WTC11 (cell line): ENCODE measurements around the gene OR2T35. TPM values are rescaled to one million over a fixed set of nuclear protein-coding genes. Genes with fewer than 3 reads are reported as not detected.
A peak's percentile ranks its signal among the peaks of the same experiment; 100 is the strongest.

ENCODE experiments used
- ATAC-seq: fragments of 200-7000 bp; cut with Tn5 transposase; 2 replicates; pipeline ENCODE4 v1.10.0; 2021; ENCODE audit warnings: mild to moderate bottlenecking, moderate library complexity
- CTCF ChIA-PET: fragments of 300-600 bp; sonication (Branson Sonifier 250); formaldehyde crosslinking; loops from one replicate; lab custom pipeline; 2021; ENCODE audit warnings: antibody characterized with exemption; lab: Charles Lee
- POLR2A ChIA-PET: fragments of 350-600 bp; sonication (Branson Sonifier 250); formaldehyde crosslinking; loops from one replicate; lab custom pipeline; 2021; ENCODE audit warnings: antibody characterized with exemption; lab: Charles Lee
- DNase-seq: peaks from one replicate; pipeline ENCODE4 v3.0.0; 2021; ENCODE audit warnings: low spot score
- H3K27ac Mint-ChIP-seq: 2 replicates; pipeline ENCODE4 v1.8.0; 2021; ENCODE audit warnings: mixed read lengths
- H3K27me3 Mint-ChIP-seq: 2 replicates; pipeline ENCODE4 v1.8.0; 2021; ENCODE audit warnings: low read depth, mild to moderate bottlenecking, moderate library complexity, mixed read lengths
- H3K36me3 Mint-ChIP-seq: 2 replicates; pipeline ENCODE4 v1.8.0; 2021; ENCODE audit warnings: mixed read lengths
- H3K4me1 Mint-ChIP-seq: 2 replicates; pipeline ENCODE4 v1.8.0; 2022; ENCODE audit warnings: mixed read lengths
- H3K4me3 Mint-ChIP-seq: 2 replicates; pipeline ENCODE4 v1.8.0; 2021; ENCODE audit warnings: mild to moderate bottlenecking, moderate library complexity, mixed read lengths
- H3K9me3 Mint-ChIP-seq: 2 replicates; pipeline ENCODE4 v1.8.0; 2021; ENCODE audit warnings: mixed read lengths
- CREM ChIP-seq: sonication (generic); formaldehyde crosslinking; IDR thresholded peaks from 2 replicates; pipeline ENCODE4 v1.8.1; 2022; ENCODE audit warnings: mild to moderate bottlenecking, missing genetic modification reagents, moderate library complexity
- E2F4 ChIP-seq: sonication (generic); formaldehyde crosslinking; IDR thresholded peaks from 2 replicates; pipeline ENCODE4 v1.8.1; 2022; ENCODE audit warnings: low read depth, mild to moderate bottlenecking, moderate library complexity, missing genetic modification reagents, borderline replicate concordance
- EMX1 ChIP-seq: fragments of 250-450 bp; sonication (Bioruptor Pico); IDR thresholded peaks from 2 replicates; pipeline ENCODE4 v1.8.0; 2021; ENCODE audit warnings: mild to moderate bottlenecking
- ESRRA ChIP-seq: sonication (generic); formaldehyde crosslinking; IDR thresholded peaks from 2 replicates; pipeline ENCODE4 v1.8.1; 2022; ENCODE audit warnings: mild to moderate bottlenecking, missing genetic modification reagents, borderline replicate concordance
- HMGA2 ChIP-seq: fragments of 250-450 bp; sonication (Bioruptor Pico); IDR thresholded peaks from 2 replicates; pipeline ENCODE4 v1.4.0; 2021; ENCODE audit warnings: mild to moderate bottlenecking, moderate library complexity
- IRF2 ChIP-seq: sonication (generic); formaldehyde crosslinking; IDR thresholded peaks from 2 replicates; pipeline ENCODE4 v1.8.0; 2022; ENCODE audit warnings: low read depth, missing genetic modification reagents, borderline replicate concordance
- KAT7 ChIP-seq: sonication (generic); formaldehyde crosslinking; IDR thresholded peaks from 2 replicates; pipeline ENCODE4 v1.8.1; 2023; ENCODE audit warnings: missing genetic modification reagents, mild to moderate bottlenecking, borderline replicate concordance
- OVOL2 ChIP-seq: fragments of 250-450 bp; sonication (Bioruptor Pico); IDR thresholded peaks from 2 replicates; pipeline ENCODE4 v1.9.0; 2021; ENCODE audit warnings: mild to moderate bottlenecking, borderline replicate concordance
- PREB ChIP-seq: sonication (generic); formaldehyde crosslinking; IDR thresholded peaks from 2 replicates; pipeline ENCODE4 v1.8.1; 2022; ENCODE audit warnings: mild to moderate bottlenecking, missing genetic modification reagents, moderate library complexity, borderline replicate concordance
- SOX15 ChIP-seq: fragments of 250-450 bp; sonication (Bioruptor Pico); IDR thresholded peaks from 2 replicates; pipeline ENCODE4 v1.9.0; 2021; ENCODE audit warnings: mild to moderate bottlenecking
- USF2 ChIP-seq: sonication (generic); formaldehyde crosslinking; IDR thresholded peaks from 2 replicates; pipeline ENCODE4 v1.8.1; 2023; ENCODE audit warnings: mild to moderate bottlenecking, missing genetic modification reagents, moderate library complexity
- ZBTB21 ChIP-seq: sonication (generic); formaldehyde crosslinking; IDR thresholded peaks from 2 replicates; pipeline ENCODE4 v1.8.1; 2023; ENCODE audit warnings: mild to moderate bottlenecking, missing genetic modification reagents, borderline replicate concordance
- ZNF121 ChIP-seq: sonication (generic); formaldehyde crosslinking; IDR thresholded peaks from 2 replicates; pipeline ENCODE4 v1.8.0; 2023; ENCODE audit warnings: missing genetic modification reagents
- ZNF263 ChIP-seq: sonication (generic); formaldehyde crosslinking; IDR thresholded peaks from 2 replicates; pipeline ENCODE4 v1.8.1; 2022; ENCODE audit warnings: low read depth, mild to moderate bottlenecking, moderate library complexity, missing genetic modification reagents
- ZNF671 ChIP-seq: fragments of 250-450 bp; sonication (Bioruptor Pico); IDR thresholded peaks from 2 replicates; pipeline ENCODE4 v1.8.0; 2021; ENCODE audit warnings: mild to moderate bottlenecking
- ZSCAN18 ChIP-seq: fragments of 250-450 bp; sonication (Bioruptor Pico); IDR thresholded peaks from 2 replicates; pipeline ENCODE4 v2.1.2; 2022; ENCODE audit warnings: mild to moderate bottlenecking, moderate library complexity
- total RNA-seq: library from RNA; stranded (reverse); gene quantifications from 3 replicates; pipeline ENCODE4 v1.2.3, GENCODE V29; 2021
- TF ChIP-seq, protein P1 (sequence below): sonication (generic); formaldehyde crosslinking; IDR thresholded peaks from 2 replicates; pipeline ENCODE4 v1.8.0; 2022; ENCODE audit warnings: mild to moderate bottlenecking, missing genetic modification reagents

The OR2T35 gene
- total RNA-seq, 1 experiment from 2014 or later, result not detected

DNA sequence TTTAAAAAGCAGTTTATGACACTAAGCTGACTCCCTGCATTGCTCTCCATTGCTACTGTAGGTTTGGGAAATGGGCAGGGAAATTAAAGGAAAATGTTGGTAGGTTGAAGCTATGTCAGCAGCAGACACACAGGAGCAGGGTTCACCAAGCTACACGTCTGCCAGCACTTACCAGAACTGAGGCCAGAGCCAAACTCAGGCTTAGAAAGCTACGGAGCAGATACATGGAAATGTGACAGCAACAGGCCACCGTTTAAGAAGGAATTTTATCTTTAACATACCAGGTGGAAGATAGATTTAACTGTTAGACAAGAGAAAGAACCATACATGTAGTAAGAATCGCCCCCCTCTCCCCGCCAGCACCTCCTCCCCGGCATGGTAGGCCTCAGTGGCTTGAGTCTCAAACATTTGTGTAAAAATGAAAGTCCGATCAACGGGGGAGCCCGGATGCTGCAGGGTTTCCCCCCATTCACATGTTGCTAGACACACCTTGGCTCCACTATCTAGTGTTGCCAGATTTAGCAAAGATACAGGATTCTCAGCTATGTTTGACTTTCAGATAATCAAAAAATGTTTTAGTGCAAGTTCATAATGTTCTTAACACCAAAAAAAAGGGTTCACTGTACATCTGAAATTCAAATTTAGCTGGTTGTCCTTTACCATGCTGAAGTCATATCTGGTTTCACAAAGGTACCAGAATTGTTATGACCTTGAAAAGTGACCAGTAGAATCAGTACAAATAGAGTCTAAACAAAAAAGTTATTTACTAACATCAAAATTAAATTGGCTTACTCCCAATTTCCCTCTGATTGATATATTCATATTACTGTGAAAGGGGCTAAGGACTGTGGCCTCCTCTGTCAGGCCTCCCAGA lies 16.9 kb downstream of the OR2T35 start:
- no peak for DNase-seq
- no peak for ATAC-seq
- H3K4me1 Mint-ChIP-seq, result no peaks in the 10 kb centered on the region
- H3K9me3 Mint-ChIP-seq, result peaks cover 1% of the 10 kb centered on the region
- ChIA-PET POLR2A (no interaction called here), CTCF (no interaction called here)
- no peak for TF ChIP-seq OVOL2 (CRISPR knock-in tag)
- TF ChIP-seq, protein P1, sequence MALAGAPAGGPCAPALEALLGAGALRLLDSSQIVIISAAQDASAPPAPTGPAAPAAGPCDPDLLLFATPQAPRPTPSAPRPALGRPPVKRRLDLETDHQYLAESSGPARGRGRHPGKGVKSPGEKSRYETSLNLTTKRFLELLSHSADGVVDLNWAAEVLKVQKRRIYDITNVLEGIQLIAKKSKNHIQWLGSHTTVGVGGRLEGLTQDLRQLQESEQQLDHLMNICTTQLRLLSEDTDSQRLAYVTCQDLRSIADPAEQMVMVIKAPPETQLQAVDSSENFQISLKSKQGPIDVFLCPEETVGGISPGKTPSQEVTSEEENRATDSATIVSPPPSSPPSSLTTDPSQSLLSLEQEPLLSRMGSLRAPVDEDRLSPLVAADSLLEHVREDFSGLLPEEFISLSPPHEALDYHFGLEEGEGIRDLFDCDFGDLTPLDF (CRISPR knock-in tag), result no peak
- no peak overlapping the region for H3K27ac Mint-ChIP-seq
- H3K4me3 Mint-ChIP-seq, result no peak overlapping the region
- peaks cover 13% of the 10 kb centered on the region for H3K27me3 Mint-ChIP-seq
- H3K36me3 Mint-ChIP-seq, result peaks cover 43% of the 10 kb centered on the region

DNA sequence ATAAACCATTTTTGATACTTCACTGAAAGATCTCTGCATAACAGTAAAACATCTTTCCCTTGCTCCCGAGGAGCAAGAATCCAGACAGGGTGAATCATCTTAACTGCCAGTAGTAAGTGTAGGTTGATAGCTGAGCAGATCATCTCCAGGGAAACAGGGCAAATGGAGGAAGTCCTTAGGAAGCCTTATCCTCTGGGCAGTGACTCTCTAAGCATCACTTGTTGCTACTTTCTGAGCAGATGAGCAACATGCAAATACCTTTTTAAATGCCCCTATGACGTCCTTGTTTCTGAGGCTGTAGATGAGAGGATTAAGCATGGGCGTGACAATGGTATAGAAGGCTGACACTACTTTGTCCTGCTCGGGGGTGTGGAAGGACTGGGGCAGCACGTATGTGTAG lies 19.1 kb downstream of the OR2T35 start:
- no peak for DNase-seq
- Mint-ChIP-seq H3K27me3 (peaks cover 13% of the 10 kb centered on the region), H3K9me3 (peaks cover 11% of the 10 kb centered on the region), H3K4me3 (no peak overlapping the region), H3K4me1 (no peaks in the 10 kb centered on the region), H3K36me3 (peaks cover 37% of the 10 kb centered on the region), H3K27ac (no peak overlapping the region)
- POLR2A ChIA-PET, result no interaction called here
- TF ChIP-seq ZBTB21 (CRISPR knock-in tag), result no peak
- TF ChIP-seq ZNF671 (CRISPR knock-in tag), result no peak
- TF ChIP-seq ZNF263, result no peak
- TF ChIP-seq HMGA2, result no peak
- no peak for TF ChIP-seq USF2 (CRISPR knock-in tag)
- no peak for TF ChIP-seq ESRRA (CRISPR knock-in tag)
- no peak for TF ChIP-seq KAT7 (CRISPR knock-in tag)
- ATAC-seq, result no peak
- CTCF ChIA-PET, result no interaction called here

GRCh38 chr1:248625166-248625565 lies 19.9 kb downstream of the OR2T35 start:
- Mint-ChIP-seq H3K9me3 (peaks cover 19% of the 10 kb centered on the region), H3K27ac (no peak overlapping the region), H3K27me3 (peaks cover 9% of the 10 kb centered on the region), H3K4me3 (no peak overlapping the region), H3K36me3 (peaks cover 35% of the 10 kb centered on the region), H3K4me1 (no peaks in the 10 kb centered on the region)
- TF ChIP-seq ESRRA (CRISPR knock-in tag), result no peak
- ChIA-PET POLR2A (no interaction called here), CTCF (no interaction called here)
- ATAC-seq, result no peak
- DNase-seq, result no peak

DNA sequence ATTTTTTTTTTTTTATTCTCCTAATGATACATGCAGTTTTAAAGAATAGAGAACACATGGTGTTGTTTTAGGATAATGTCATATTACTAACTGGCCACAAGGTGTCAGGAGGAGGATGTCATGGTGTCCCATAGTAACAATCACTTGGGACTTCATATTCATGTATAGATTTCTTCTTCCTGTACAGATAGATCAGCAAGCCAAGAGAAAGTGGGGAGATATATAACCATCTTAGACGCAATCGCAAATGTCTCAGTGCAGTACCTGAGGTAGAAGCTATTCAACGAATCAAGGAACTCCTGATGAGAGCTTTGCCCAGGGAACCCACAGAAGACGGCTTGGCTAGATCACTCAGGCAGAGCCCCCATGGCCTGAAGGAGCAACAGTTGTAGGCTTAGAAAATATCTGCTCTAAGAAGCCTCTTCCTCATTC lies 22.5 kb downstream of the OR2T35 start:
- no peaks in the 10 kb centered on the region; the same call in 1 of the 2 replicates for H3K27me3 Mint-ChIP-seq
- no peak overlapping the region for H3K4me3 Mint-ChIP-seq
- ATAC-seq, result peak; percentile 52; the same call in 1 of the 2 replicates
- no peaks in the 10 kb centered on the region for H3K4me1 Mint-ChIP-seq
- H3K36me3 Mint-ChIP-seq, result peaks cover 32% of the 10 kb centered on the region
- ChIA-PET POLR2A (no interaction called here), CTCF (no interaction called here)
- no peak overlapping the region for H3K27ac Mint-ChIP-seq
- TF ChIP-seq PREB, result no peak
- TF ChIP-seq CREM (CRISPR knock-in tag), result no peak
- TF ChIP-seq SOX15 (CRISPR knock-in tag), result no peak
- no peak for TF ChIP-seq EMX1 (CRISPR knock-in tag)
- no peak for TF ChIP-seq E2F4
- no peak for TF ChIP-seq ZSCAN18 (CRISPR knock-in tag)
- TF ChIP-seq ZNF121, result no peak
- TF ChIP-seq IRF2 (CRISPR knock-in tag), result no peak
- DNase-seq, result no peak
- H3K9me3 Mint-ChIP-seq, result peaks cover 42% of the 10 kb centered on the region
